ENCODE measurements around the gene TEAD1.

DNA sequence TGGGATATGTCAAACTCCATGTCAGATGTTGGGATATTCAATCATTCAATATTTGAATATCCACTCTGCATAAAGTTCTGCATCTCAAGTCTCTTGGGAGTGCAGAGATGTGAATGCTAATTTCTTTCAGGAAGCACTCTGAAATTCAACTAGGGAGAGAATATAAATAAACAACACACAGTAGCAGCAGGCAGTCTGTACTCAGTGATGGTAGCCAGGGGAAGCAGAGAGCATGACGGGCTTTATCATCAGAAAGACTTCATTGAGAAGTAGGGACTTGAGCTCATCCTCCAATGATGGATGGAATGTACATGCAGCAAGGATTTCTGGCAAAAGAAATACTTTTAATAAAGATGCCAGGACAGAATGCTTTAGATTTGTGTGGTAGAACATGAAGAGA, 9.8 kb upstream of the TEAD1 start:
- TF ChIP-seq, protein P1, sequence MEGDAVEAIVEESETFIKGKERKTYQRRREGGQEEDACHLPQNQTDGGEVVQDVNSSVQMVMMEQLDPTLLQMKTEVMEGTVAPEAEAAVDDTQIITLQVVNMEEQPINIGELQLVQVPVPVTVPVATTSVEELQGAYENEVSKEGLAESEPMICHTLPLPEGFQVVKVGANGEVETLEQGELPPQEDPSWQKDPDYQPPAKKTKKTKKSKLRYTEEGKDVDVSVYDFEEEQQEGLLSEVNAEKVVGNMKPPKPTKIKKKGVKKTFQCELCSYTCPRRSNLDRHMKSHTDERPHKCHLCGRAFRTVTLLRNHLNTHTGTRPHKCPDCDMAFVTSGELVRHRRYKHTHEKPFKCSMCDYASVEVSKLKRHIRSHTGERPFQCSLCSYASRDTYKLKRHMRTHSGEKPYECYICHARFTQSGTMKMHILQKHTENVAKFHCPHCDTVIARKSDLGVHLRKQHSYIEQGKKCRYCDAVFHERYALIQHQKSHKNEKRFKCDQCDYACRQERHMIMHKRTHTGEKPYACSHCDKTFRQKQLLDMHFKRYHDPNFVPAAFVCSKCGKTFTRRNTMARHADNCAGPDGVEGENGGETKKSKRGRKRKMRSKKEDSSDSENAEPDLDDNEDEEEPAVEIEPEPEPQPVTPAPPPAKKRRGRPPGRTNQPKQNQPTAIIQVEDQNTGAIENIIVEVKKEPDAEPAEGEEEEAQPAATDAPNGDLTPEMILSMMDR (IDR thresholded peaks at IDR 0.05): no peak
- no peak for TF ChIP-seq POLR2A (IDR thresholded peaks at IDR 0.05)
